GM12801 (cell line): ENCODE results near the gene BZW2.

Experiments used
- CTCF ChIP-seq: IDR thresholded peaks from one replicate; pipeline ENCODE4 v1.5.1; 2011; ENCODE audit warnings: control low read depth; ENCODE audit not compliant: insufficient read length; ENCODE audit errors: extremely low read depth

The BZW2 gene

GRCh38 chr7:16647435-16647960 lies 1.5 kb downstream of the BZW2 start:
- TF ChIP-seq CTCF, result no peak

- TF ChIP-seq CTCF, result no peak
Measured at GRCh38 chr7:16648551-16648950, 2.6 kb downstream of the BZW2 start.

- TF ChIP-seq CTCF, result no peak
Measured at GRCh38 chr7:16649196-16649595, 3.2 kb downstream of the BZW2 start.

- TF ChIP-seq CTCF, result no peak
Measured at GRCh38 chr7:16650266-16650665, 4.3 kb downstream of the BZW2 start.

- no peak for TF ChIP-seq CTCF
Measured at GRCh38 chr7:16651396-16652239, 5.6 kb downstream of the BZW2 start.

- TF ChIP-seq CTCF, result no peak
Measured at GRCh38 chr7:16652240-16652583, 6.2 kb downstream of the BZW2 start.

GRCh38 chr7:16652888-16653287 lies 6.9 kb downstream of the BZW2 start:
- TF ChIP-seq CTCF, result no peak
